ENCODE results near the gene NSUN7. TPM values are rescaled to one million over a fixed set of nuclear protein-coding genes. Genes with fewer than 3 reads are reported as not detected.

NSUN7 gene
- polyA plus RNA-seq, 1 donor from 2014 or later, result 0.51 TPM

- Histone ChIP-seq H3K79me2 (replicated peaks; ENCODE audit: insufficient read depth, low read length) (no peaks in the 10 kb centered on the region), H3K36me3 (ENCODE audit: insufficient read depth, low read length) (no peaks in the 10 kb centered on the region), H3K4me2 (ENCODE audit: low read length) (no peak overlapping the region), H4K20me1 (ENCODE audit: insufficient read depth) (no peaks in the 10 kb centered on the region), H3K9ac (ENCODE audit: low read length) (no peak overlapping the region), H2AFZ (ENCODE audit: low read depth, low read length) (no peak overlapping the region), H3K9me3 (ENCODE audit: low read length) (no peaks in the 10 kb centered on the region), H3F3A (ENCODE audit: insufficient read depth, low read length, poor library complexity, severe bottlenecking) (no peaks in the 10 kb centered on the region), H3K9me2 (ENCODE audit: insufficient read depth, low read length) (no peaks in the 10 kb centered on the region), H3K4me3 (ENCODE audit: low read length) (no peak overlapping the region), H3K27ac (ENCODE audit: low read length) (no peak overlapping the region), H3K27me3 (ENCODE audit: insufficient read depth, low read depth, low read length) (no peaks in the 10 kb centered on the region)
- TF ChIP-seq, protein P1, sequence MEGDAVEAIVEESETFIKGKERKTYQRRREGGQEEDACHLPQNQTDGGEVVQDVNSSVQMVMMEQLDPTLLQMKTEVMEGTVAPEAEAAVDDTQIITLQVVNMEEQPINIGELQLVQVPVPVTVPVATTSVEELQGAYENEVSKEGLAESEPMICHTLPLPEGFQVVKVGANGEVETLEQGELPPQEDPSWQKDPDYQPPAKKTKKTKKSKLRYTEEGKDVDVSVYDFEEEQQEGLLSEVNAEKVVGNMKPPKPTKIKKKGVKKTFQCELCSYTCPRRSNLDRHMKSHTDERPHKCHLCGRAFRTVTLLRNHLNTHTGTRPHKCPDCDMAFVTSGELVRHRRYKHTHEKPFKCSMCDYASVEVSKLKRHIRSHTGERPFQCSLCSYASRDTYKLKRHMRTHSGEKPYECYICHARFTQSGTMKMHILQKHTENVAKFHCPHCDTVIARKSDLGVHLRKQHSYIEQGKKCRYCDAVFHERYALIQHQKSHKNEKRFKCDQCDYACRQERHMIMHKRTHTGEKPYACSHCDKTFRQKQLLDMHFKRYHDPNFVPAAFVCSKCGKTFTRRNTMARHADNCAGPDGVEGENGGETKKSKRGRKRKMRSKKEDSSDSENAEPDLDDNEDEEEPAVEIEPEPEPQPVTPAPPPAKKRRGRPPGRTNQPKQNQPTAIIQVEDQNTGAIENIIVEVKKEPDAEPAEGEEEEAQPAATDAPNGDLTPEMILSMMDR (IDR thresholded peaks at IDR 0.05; ENCODE audit: poor library complexity, severe bottlenecking), result no peak
- TF ChIP-seq EZH2 (IDR thresholded peaks at IDR 0.05; ENCODE audit: borderline replicate concordance, insufficient read depth, low read length, poor library complexity, severe bottlenecking), result no peak
- no peak for TF ChIP-seq REST (IDR thresholded peaks at IDR 0.05; ENCODE audit: borderline replicate concordance)
- no peak for TF ChIP-seq MXI1 (conservative IDR thresholded peaks at IDR 0.05; ENCODE audit: poor library complexity, severe bottlenecking)
- TF ChIP-seq SMC3 (conservative IDR thresholded peaks at IDR 0.05; ENCODE audit: poor library complexity), result no peak
- TF ChIP-seq POLR2AphosphoS5 (IDR thresholded peaks at IDR 0.05), result no peak
- TF ChIP-seq TAF1 (IDR thresholded peaks at IDR 0.05; ENCODE audit: low read depth), result no peak
- TF ChIP-seq EP300 (conservative IDR thresholded peaks at IDR 0.05; ENCODE audit: poor library complexity, severe bottlenecking), result no peak
- no peak for TF ChIP-seq RAD21 (conservative IDR thresholded peaks at IDR 0.05)
Observed at GRCh38 chr4:40789031-40789430, 39.3 kb downstream of the NSUN7 start.

DNA sequence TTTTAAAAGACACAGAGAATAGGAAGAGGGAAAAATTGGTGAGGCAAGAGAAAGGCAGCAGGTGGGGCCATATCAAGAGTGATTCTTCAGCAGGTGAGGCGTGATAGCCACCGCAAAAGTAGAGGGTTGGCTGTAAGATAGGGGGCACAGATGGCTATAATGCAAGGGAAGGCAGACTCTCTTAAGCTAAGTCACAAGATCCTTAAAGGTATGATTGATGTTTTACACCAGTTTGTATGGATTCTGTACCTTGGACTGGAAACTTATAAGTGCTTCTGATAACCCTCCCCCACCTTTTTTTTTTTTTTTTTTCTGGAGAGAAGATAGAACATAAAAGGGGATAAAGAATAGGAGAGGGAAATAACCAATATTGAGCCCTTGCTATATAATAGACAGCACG, 40.0 kb downstream of the NSUN7 start:
- H3K36me3 ChIP-seq (ENCODE audit: insufficient read depth, low read length), result no peaks in the 10 kb centered on the region
- H3K9ac ChIP-seq (ENCODE audit: low read length), result no peak overlapping the region
- no peaks in the 10 kb centered on the region for H3K27me3 ChIP-seq (ENCODE audit: insufficient read depth, low read depth, low read length)
- H3K4me3 ChIP-seq (ENCODE audit: low read length), result no peak overlapping the region
- H2AFZ ChIP-seq (ENCODE audit: low read depth, low read length), result no peak overlapping the region
- no peaks in the 10 kb centered on the region for H4K20me1 ChIP-seq (ENCODE audit: insufficient read depth)
- TF ChIP-seq SMC3 (conservative IDR thresholded peaks at IDR 0.05; ENCODE audit: poor library complexity), result no peak
- TF ChIP-seq EP300 (conservative IDR thresholded peaks at IDR 0.05; ENCODE audit: poor library complexity, severe bottlenecking), result no peak
- TF ChIP-seq POLR2AphosphoS5 (IDR thresholded peaks at IDR 0.05), result no peak
- no peak for TF ChIP-seq MXI1 (conservative IDR thresholded peaks at IDR 0.05; ENCODE audit: poor library complexity, severe bottlenecking)
- TF ChIP-seq, protein P1 (IDR thresholded peaks at IDR 0.05; ENCODE audit: poor library complexity, severe bottlenecking), result no peak
- TF ChIP-seq RAD21 (conservative IDR thresholded peaks at IDR 0.05), result no peak
- no peak for TF ChIP-seq EZH2 (IDR thresholded peaks at IDR 0.05; ENCODE audit: borderline replicate concordance, insufficient read depth, low read length, poor library complexity, severe bottlenecking)
- TF ChIP-seq REST (IDR thresholded peaks at IDR 0.05; ENCODE audit: borderline replicate concordance), result no peak
- no peaks in the 10 kb centered on the region for H3F3A ChIP-seq (ENCODE audit: insufficient read depth, low read length, poor library complexity, severe bottlenecking)
- H3K9me3 ChIP-seq (ENCODE audit: low read length), result no peaks in the 10 kb centered on the region
- no peaks in the 10 kb centered on the region for H3K9me2 ChIP-seq (ENCODE audit: insufficient read depth, low read length)
- H3K79me2 ChIP-seq (replicated peaks; ENCODE audit: insufficient read depth, low read length), result no peaks in the 10 kb centered on the region
- H3K4me2 ChIP-seq (ENCODE audit: low read length), result no peak overlapping the region
- H3K27ac ChIP-seq (ENCODE audit: low read length), result no peak overlapping the region

Data from neural cell (in vitro differentiated cells).